ENCODE results near the gene ADGRL1.
"Not testable (repeated sequence)": the region's sequence is repeated elsewhere in the genome, so short reads cannot be mapped to it uniquely, and the experiment has no call there.

ADGRL1 gene

GRCh38 chr19:14217886-14218285 lies 11.9 kb upstream of the ADGRL1 start:
- DNase-seq = not testable (repeated sequence)

- DNase-seq = no peak
These were observed 8.6 kb upstream of the ADGRL1 start for GRCh38 chr19:14214580-14214979.

- not testable (repeated sequence) for DNase-seq
These were observed 4.2 kb upstream of the ADGRL1 start for GRCh38 chr19:14210182-14210581.

- not testable (repeated sequence) for DNase-seq
These were observed 3.4 kb upstream of the ADGRL1 start for GRCh38 chr19:14209401-14209800.

- DNase-seq = not testable (repeated sequence)
These were observed 2.5 kb upstream of the ADGRL1 start for GRCh38 chr19:14208496-14208895.

GRCh38 chr19:14207796-14208195 lies 1.8 kb upstream of the ADGRL1 start:
- not testable (repeated sequence) for DNase-seq

GRCh38 chr19:14206737-14207726 lies 1.1 kb upstream of the ADGRL1 start:
- DNase-seq = peak; percentile 85

GRCh38 chr19:14206308-14206707 lies 339 bp upstream of the ADGRL1 start:
- DNase-seq = not testable (repeated sequence)

GRCh38 chr19:14204676-14205451 lies 1.1 kb downstream of the ADGRL1 start:
- DNase-seq = not testable (repeated sequence)

GRCh38 chr19:14204219-14204618 lies 1.8 kb downstream of the ADGRL1 start:
- DNase-seq = not testable (repeated sequence)

- DNase-seq = not testable (repeated sequence)
These were observed 2.2 kb downstream of the ADGRL1 start for GRCh38 chr19:14203788-14204187.

- no peak for DNase-seq
These were observed 2.8 kb downstream of the ADGRL1 start for GRCh38 chr19:14203177-14203576.

GRCh38 chr19:14201481-14201880 lies 4.5 kb downstream of the ADGRL1 start:
- DNase-seq = not testable (repeated sequence)

- not testable (repeated sequence) for DNase-seq
These were observed 5.7 kb downstream of the ADGRL1 start for GRCh38 chr19:14200147-14200841.

- no peak for DNase-seq
These were observed 7.3 kb downstream of the ADGRL1 start for GRCh38 chr19:14198384-14199376.

GRCh38 chr19:14197882-14198281 lies 8.1 kb downstream of the ADGRL1 start:
- no peak for DNase-seq

- not testable (repeated sequence) for DNase-seq
These were observed 8.7 kb downstream of the ADGRL1 start for GRCh38 chr19:14197288-14197687.

- not testable (repeated sequence) for DNase-seq
These were observed 9.9 kb downstream of the ADGRL1 start for GRCh38 chr19:14196105-14196504.

GRCh38 chr19:14195216-14195615 lies 10.8 kb downstream of the ADGRL1 start:
- DNase-seq = not testable (repeated sequence)

GRCh38 chr19:14189415-14189814 lies 16.6 kb downstream of the ADGRL1 start:
- no peak for DNase-seq

GRCh38 chr19:14188086-14188485 lies 17.9 kb downstream of the ADGRL1 start:
- not testable (repeated sequence) for DNase-seq

GRCh38 chr19:14187561-14187960 lies 18.4 kb downstream of the ADGRL1 start:
- no peak for DNase-seq
